H9 (cell line): ENCODE results near the gene RCAN1. TPM values are rescaled to one million over a fixed set of nuclear protein-coding genes. Genes with fewer than 3 reads are reported as not detected.
"Not testable (repeated sequence)": the region's sequence is repeated elsewhere in the genome, so short reads cannot be mapped to it uniquely, and the experiment has no call there.

Experiments
- DNase-seq: peaks from one replicate; pipeline ENCODE4 v3.0.0-alpha.2; 2017
- H2AFZ ChIP-seq: one replicate; pipeline ENCODE4 v1.6.1; 2013; ENCODE audit warnings: mild to moderate bottlenecking, low read length, control low read depth, moderate library complexity
- H2AK5ac ChIP-seq: 2 replicates; pipeline ENCODE4 v1.6.1; 2013; ENCODE audit warnings: low read length, control low read depth, mixed read lengths; ENCODE audit not compliant: insufficient read length
- H2BK120ac ChIP-seq: one replicate; pipeline ENCODE4 v1.6.1; 2013; ENCODE audit warnings: low read depth, mild to moderate bottlenecking, low read length, control low read depth, inconsistent platforms; ENCODE audit not compliant: poor library complexity, severe bottlenecking
- H2BK12ac ChIP-seq: 2 replicates; pipeline ENCODE4 v1.6.1; 2013; ENCODE audit warnings: low read length, control low read depth, mixed read lengths, low read depth; ENCODE audit not compliant: insufficient read length
- H2BK15ac ChIP-seq: 2 replicates; pipeline ENCODE4 v1.6.1; 2013; ENCODE audit warnings: low read depth, low read length, control low read depth
- H2BK20ac ChIP-seq: one replicate; pipeline ENCODE4 v1.6.1; 2013; ENCODE audit warnings: low read depth, mild to moderate bottlenecking, low read length, control low read depth, inconsistent platforms; ENCODE audit not compliant: poor library complexity, severe bottlenecking
- H2BK5ac ChIP-seq: 2 replicates; pipeline ENCODE4 v1.6.1; 2013; ENCODE audit warnings: low read length, control low read depth, mixed read lengths; ENCODE audit not compliant: insufficient read length
- H3K14ac ChIP-seq: 2 replicates; pipeline ENCODE4 v1.6.1; 2013; ENCODE audit warnings: low read length, control low read depth; ENCODE audit not compliant: insufficient read depth
- H3K18ac ChIP-seq: 2 replicates; pipeline ENCODE4 v1.6.1; 2013; ENCODE audit warnings: low read depth, mild to moderate bottlenecking, mixed read lengths, low read length, control low read depth; ENCODE audit not compliant: insufficient read length
- H3K23ac ChIP-seq: 2 replicates; pipeline ENCODE4 v1.6.1; 2013; ENCODE audit warnings: low read length, control low read depth, mixed read lengths, low read depth; ENCODE audit not compliant: insufficient read length
- H3K23me2 ChIP-seq: 2 replicates; pipeline ENCODE4 v1.6.1; 2013; ENCODE audit warnings: low read depth, mild to moderate bottlenecking, mixed read lengths, low read length, control low read depth; ENCODE audit not compliant: insufficient read length, poor library complexity, severe bottlenecking
- H3K27ac ChIP-seq: 2 replicates; pipeline ENCODE4 v1.5.1; 2013; ENCODE audit warnings: low read length, control low read depth, mixed read lengths, low read depth; ENCODE audit not compliant: insufficient read length
- H3K27me3 ChIP-seq: 2 replicates; pipeline ENCODE4 v1.6.1; 2013; ENCODE audit warnings: low read length, control low read depth, inconsistent platforms; ENCODE audit not compliant: insufficient read depth
- H3K4ac ChIP-seq: 2 replicates; pipeline ENCODE4 v1.6.1; 2013; ENCODE audit warnings: low read depth, mild to moderate bottlenecking, control low read depth, inconsistent platforms, low read length, moderate library complexity
- H3K4me1 ChIP-seq: 2 replicates; pipeline ENCODE4 v1.6.1; 2013; ENCODE audit warnings: low read length, control low read depth, inconsistent platforms; ENCODE audit not compliant: insufficient read depth
- H3K4me2 ChIP-seq: 2 replicates; pipeline ENCODE4 v1.6.1; 2013; ENCODE audit warnings: low read length, control low read depth, mixed read lengths; ENCODE audit not compliant: insufficient read length, insufficient read depth
- H3K56ac ChIP-seq: 2 replicates; pipeline ENCODE4 v1.6.1; 2013; ENCODE audit warnings: low read depth, mild to moderate bottlenecking, mixed read lengths, low read length, control low read depth; ENCODE audit not compliant: insufficient read length
- H3K79me1 ChIP-seq: 2 replicates; pipeline ENCODE4 v1.6.1; 2013; ENCODE audit warnings: low read depth, mild to moderate bottlenecking, moderate library complexity, low read length, control low read depth, inconsistent platforms; ENCODE audit not compliant: insufficient read depth, poor library complexity, severe bottlenecking
- H3K79me2 ChIP-seq: 2 replicates; pipeline ENCODE4 v1.6.1; 2013; ENCODE audit warnings: low read length, control low read depth, inconsistent platforms; ENCODE audit not compliant: insufficient read depth
- H3K9ac ChIP-seq: 2 replicates; pipeline ENCODE4 v1.6.1; 2013; ENCODE audit warnings: low read length, control low read depth, mixed read lengths; ENCODE audit not compliant: insufficient read length; ENCODE audit errors: extremely low read depth
- H3K9me3 ChIP-seq: one replicate; pipeline ENCODE4 v1.6.1; 2013; ENCODE audit warnings: low read depth, low read length, inconsistent platforms; ENCODE audit not compliant: control insufficient read depth
- H3T11ph ChIP-seq: one replicate; pipeline ENCODE4 v1.6.1; 2013; ENCODE audit warnings: mild to moderate bottlenecking, low read length, control low read depth, inconsistent platforms
- H4K20me1 ChIP-seq: one replicate; pipeline ENCODE4 v1.6.1; 2013; ENCODE audit not compliant: control insufficient read depth, insufficient read length, insufficient read depth
- H4K5ac ChIP-seq: 2 replicates; pipeline ENCODE4 v1.6.1; 2013; ENCODE audit warnings: low read depth, mild to moderate bottlenecking, mixed read lengths, low read length, control low read depth; ENCODE audit not compliant: insufficient read length
- H4K8ac ChIP-seq: replicated peaks from 2 replicates; pipeline ENCODE4 v1.6.1; 2013; ENCODE audit warnings: low read length, control low read depth, mixed read lengths, low read depth; ENCODE audit not compliant: insufficient read length
- H4K91ac ChIP-seq: 2 replicates; pipeline ENCODE4 v1.6.1; 2013; ENCODE audit warnings: low read depth, mild to moderate bottlenecking, moderate library complexity, mixed read lengths, low read length, control low read depth; ENCODE audit not compliant: insufficient read length
- H3K27ac Mint-ChIP-seq, 3 experiments: 2 replicates in 2 of 3; 3 replicates in 1 of 3; pipeline ENCODE4 v1.8.0; 2020 to 2021; ENCODE audit warnings: mixed read lengths in 3 of 3, mild to moderate bottlenecking in 1 of 3, moderate library complexity in 1 of 3
- H3K27me3 Mint-ChIP-seq: 2 replicates; pipeline ENCODE4 v1.8.0; 2021; ENCODE audit warnings: low read depth, mild to moderate bottlenecking, moderate library complexity, mixed read lengths
- H3K36me3 Mint-ChIP-seq, 3 experiments: 2 replicates in 2 of 3; 3 replicates in 1 of 3; pipeline ENCODE4 v1.8.0; 2020 to 2021; ENCODE audit warnings: low read depth in 3 of 3, mixed read lengths in 3 of 3; ENCODE audit not compliant: insufficient read depth in 1 of 3
- H3K4me1 Mint-ChIP-seq, 2 experiments: 2 replicates each; pipeline ENCODE4 v1.8.0; 2020; ENCODE audit warnings: mixed read lengths in 2 of 2
- H3K4me3 Mint-ChIP-seq, 2 experiments: 2 replicates in 1 of 2; 3 replicates in 1 of 2; pipeline ENCODE4 v1.8.0; 2020 to 2021; ENCODE audit warnings: mild to moderate bottlenecking in 2 of 2, mixed read lengths in 2 of 2, moderate library complexity in 1 of 2
- H3K9me3 Mint-ChIP-seq, 2 experiments: 2 replicates in 1 of 2; 3 replicates in 1 of 2; pipeline ENCODE4 v1.8.0; 2020; ENCODE audit warnings: mild to moderate bottlenecking in 2 of 2, mixed read lengths in 2 of 2, moderate library complexity in 1 of 2
- CTCF ChIP-seq: fragments of 200-600 bp; sonication (generic); conservative IDR thresholded peaks from 3 replicates; pipeline ENCODE4 v1.8.0; 2021; ENCODE audit warnings: antibody characterized with exemption, mild to moderate bottlenecking
- WGBS: extraction: QIAGEN DNeasy Blood & Tissue Kit; methylation state at CpG from one replicate; pipeline ENCODE4 v1.1.7; 2013; ENCODE audit warnings: missing lambda C conversion rate, low lambda C conversion rate, mixed read lengths; ENCODE audit not compliant: insufficient read length; ENCODE audit errors: extremely low coverage; 5-methylcytosine and 5-hydroxymethylcytosine counted together
- total RNA-seq: library from RNA; stranded (reverse); gene quantifications from 2 replicates; pipeline ENCODE4 v1.2.1, GENCODE V29; 2021

Gene RCAN1
- total RNA-seq, 1 experiment from 2014 or later, result 7.0 TPM

- no peak overlapping the region for H3K23ac ChIP-seq
- H3K27me3 ChIP-seq, result no peaks in the 10 kb centered on the region
- no peaks in the 10 kb centered on the region for H3K79me1 ChIP-seq
- no peak overlapping the region for H2AK5ac ChIP-seq
- no peak overlapping the region for H4K5ac ChIP-seq
- Mint-ChIP-seq H3K27ac (peak overlapping the region in 1 of 3 experiments; percentile 82; a peak in 1 of 7 replicates), H3K9me3 (peaks cover 0 to 6% of the 10 kb centered on the region in 2 experiments; a peak in 2 of 5 replicates), H3K27me3 (peaks cover 5% of the 10 kb centered on the region), H3K4me3 (no peak overlapping the region), H3K36me3 (peaks cover 0 to 4% (median 0%) of the 10 kb centered on the region in 3 experiments; a peak in 2 of 7 replicates), H3K4me1 (peaks cover 6 to 11% of the 10 kb centered on the region in 2 experiments; a peak in 3 of 4 replicates)
- no peak overlapping the region for H2BK120ac ChIP-seq
- H2BK12ac ChIP-seq, result no peak overlapping the region
- H2BK15ac ChIP-seq, result no peak overlapping the region
- H4K20me1 ChIP-seq, result no peaks in the 10 kb centered on the region
- H2BK5ac ChIP-seq, result no peak overlapping the region
- no CpG with 5 or more reads among the region's 7 CpGs for whole genome bisulfite sequencing
- no peak overlapping the region for H3K18ac ChIP-seq
- no peak overlapping the region for H3T11ph ChIP-seq
- no peaks in the 10 kb centered on the region for H3K9me3 ChIP-seq
- no peaks in the 10 kb centered on the region for H3K4me1 ChIP-seq
- H3K4ac ChIP-seq, result no peak overlapping the region
- no peak overlapping the region for H2BK20ac ChIP-seq
- no peaks in the 10 kb centered on the region for H3K79me2 ChIP-seq
- no peak overlapping the region for H4K8ac ChIP-seq
- H3K56ac ChIP-seq, result no peak overlapping the region
- no peak overlapping the region for H3K9ac ChIP-seq
- DNase-seq, result no peak
- H4K91ac ChIP-seq, result no peak overlapping the region
- H2AFZ ChIP-seq, result no peak overlapping the region
- no peak overlapping the region for H3K4me2 ChIP-seq
- no peak overlapping the region for H3K14ac ChIP-seq
- H3K23me2 ChIP-seq, result no peaks in the 10 kb centered on the region
- no peak for TF ChIP-seq CTCF
- no peak overlapping the region for H3K27ac ChIP-seq
Observed at GRCh38 chr21:34606051-34606450, 8.9 kb downstream of the RCAN1 start.

DNA sequence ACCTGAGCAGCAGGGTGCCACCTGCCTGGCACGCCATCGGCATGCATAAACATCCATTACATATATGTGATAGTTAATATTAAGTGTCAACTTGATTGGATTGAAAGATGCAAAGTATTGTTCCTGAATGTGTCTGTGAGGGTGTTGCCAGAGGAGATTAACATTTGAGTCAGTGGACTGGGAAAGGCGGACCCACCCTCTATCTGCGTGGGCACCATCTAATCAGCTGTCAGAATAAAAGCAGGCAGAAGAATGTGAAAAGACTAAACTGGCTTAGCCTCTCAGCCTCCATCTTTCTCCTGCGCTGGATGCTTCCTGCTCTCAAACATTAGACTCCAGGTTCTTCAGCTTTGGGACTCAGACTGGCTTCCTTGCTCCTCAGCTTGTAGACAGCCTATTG lies 10.0 kb downstream of the RCAN1 start:
- H3K56ac ChIP-seq, H2BK120ac ChIP-seq, H2BK12ac ChIP-seq, H3K36me3 Mint-ChIP-seq, H3K23ac ChIP-seq, H3K27me3 Mint-ChIP-seq, H4K8ac ChIP-seq, H3K23me2 ChIP-seq, DNase-seq, H2BK5ac ChIP-seq, H4K91ac ChIP-seq, H3T11ph ChIP-seq, H2BK20ac ChIP-seq, H2AFZ ChIP-seq, H3K4ac ChIP-seq, H4K20me1 ChIP-seq, H2BK15ac ChIP-seq, H3K27me3 ChIP-seq, H3K14ac ChIP-seq, H3K4me2 ChIP-seq, H3K27ac Mint-ChIP-seq, H4K5ac ChIP-seq, H3K79me1 ChIP-seq, H3K9ac ChIP-seq, H3K9me3 ChIP-seq, H3K4me1 ChIP-seq, H3K18ac ChIP-seq, H2AK5ac ChIP-seq, H3K27ac ChIP-seq, H3K4me3 Mint-ChIP-seq, H3K79me2 ChIP-seq, H3K9me3 Mint-ChIP-seq: not testable (repeated sequence)
- WGBS, result no CpG with 5 or more reads among the region's 5 CpGs
- peaks cover 11 to 17% of the 10 kb centered on the region in 2 experiments for H3K4me1 Mint-ChIP-seq
